Measurements from ENCODE around the gene LRP11.

DNA sequence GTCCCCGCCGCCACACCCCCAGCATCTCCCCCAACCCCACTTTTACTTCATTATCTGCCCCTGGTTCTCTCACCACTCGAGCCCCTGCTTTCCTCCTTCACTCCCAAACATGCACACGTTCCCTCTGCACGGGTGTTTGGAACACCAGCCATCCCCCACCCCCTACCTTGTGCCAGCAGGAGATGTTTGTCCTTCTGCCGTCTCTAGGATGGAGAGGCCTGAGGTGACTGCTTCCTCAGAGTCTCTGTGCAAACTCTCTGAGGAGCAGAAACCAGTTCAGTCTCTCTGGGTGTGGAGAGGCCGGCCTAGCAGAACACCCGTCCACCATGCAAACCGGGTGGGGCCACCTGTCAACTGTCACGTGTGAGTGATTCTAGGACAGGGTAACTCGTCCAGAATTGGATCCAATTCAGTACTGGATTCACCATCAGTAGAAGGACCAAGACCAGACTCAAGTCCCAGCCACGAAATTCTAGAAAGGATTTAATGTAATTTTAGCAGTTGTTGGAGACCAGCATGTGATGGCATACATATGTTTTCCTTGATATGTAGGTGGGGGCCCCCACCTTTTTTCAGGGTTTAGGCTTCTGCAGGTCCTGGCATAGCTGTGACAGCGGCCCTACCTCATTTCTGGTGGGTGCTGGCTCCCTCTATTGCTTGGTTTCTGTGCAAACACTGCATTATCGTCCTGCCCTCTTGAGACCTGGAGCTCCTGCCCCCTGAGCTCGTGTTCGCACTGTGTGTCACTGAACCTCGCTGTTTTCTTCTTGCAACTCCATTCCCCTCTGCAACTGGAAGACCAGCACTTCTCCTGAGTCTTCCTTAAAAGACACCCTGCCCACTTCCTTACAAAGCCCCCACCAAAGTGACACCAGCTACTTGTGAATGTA, 33.9 kb upstream of the LRP11 start, which contains the start of gene RAET1E:
- TF ChIP-seq SP1 (IDR thresholded peaks at IDR 0.05; ENCODE audit: low read depth, low read length) (no peak), POU2F2 (IDR thresholded peaks at IDR 0.05; ENCODE audit: borderline replicate concordance, low read depth, low read length) (no peak)
